ENCODE measurements around the gene AP3S1. TPM values are rescaled to one million over a fixed set of nuclear protein-coding genes. Genes with fewer than 3 reads are reported as not detected.

The AP3S1 gene
- total and polyA plus RNA-seq, 12 donors: 38.7 to 127 (median 72.9) TPM

GRCh38 chr5:115857057-115857479, 15.3 kb downstream of the AP3S1 start:
- Histone ChIP-seq H3K4me1 (replicated peaks in 1 of 2) (peaks cover 7 to 30% of the 10 kb centered on the region in 2 donors), H3K27ac (no peak overlapping the region), H3K4me3 (no peak overlapping the region), H3K27me3 (no peaks in the 10 kb centered on the region), H3K9me3 (replicated peaks in 1 of 3) (no peaks in the 10 kb centered on the region), H3K36me3 (replicated peaks in 1 of 2) (no peaks in the 10 kb centered on the region)
- 81 to 94% (median 85%) methylated on average over 1 of the region's 1 CpG for WGBS, 4 donors
- intact Hi-C loops (cut with DNase I): no loop called here
- no peak for DNase-seq
- TF ChIP-seq, protein P1, sequence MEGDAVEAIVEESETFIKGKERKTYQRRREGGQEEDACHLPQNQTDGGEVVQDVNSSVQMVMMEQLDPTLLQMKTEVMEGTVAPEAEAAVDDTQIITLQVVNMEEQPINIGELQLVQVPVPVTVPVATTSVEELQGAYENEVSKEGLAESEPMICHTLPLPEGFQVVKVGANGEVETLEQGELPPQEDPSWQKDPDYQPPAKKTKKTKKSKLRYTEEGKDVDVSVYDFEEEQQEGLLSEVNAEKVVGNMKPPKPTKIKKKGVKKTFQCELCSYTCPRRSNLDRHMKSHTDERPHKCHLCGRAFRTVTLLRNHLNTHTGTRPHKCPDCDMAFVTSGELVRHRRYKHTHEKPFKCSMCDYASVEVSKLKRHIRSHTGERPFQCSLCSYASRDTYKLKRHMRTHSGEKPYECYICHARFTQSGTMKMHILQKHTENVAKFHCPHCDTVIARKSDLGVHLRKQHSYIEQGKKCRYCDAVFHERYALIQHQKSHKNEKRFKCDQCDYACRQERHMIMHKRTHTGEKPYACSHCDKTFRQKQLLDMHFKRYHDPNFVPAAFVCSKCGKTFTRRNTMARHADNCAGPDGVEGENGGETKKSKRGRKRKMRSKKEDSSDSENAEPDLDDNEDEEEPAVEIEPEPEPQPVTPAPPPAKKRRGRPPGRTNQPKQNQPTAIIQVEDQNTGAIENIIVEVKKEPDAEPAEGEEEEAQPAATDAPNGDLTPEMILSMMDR (IDR thresholded peaks at IDR 0.05): no peak
- no peak for TF ChIP-seq POLR2A (IDR thresholded peaks at IDR 0.05)

DNA sequence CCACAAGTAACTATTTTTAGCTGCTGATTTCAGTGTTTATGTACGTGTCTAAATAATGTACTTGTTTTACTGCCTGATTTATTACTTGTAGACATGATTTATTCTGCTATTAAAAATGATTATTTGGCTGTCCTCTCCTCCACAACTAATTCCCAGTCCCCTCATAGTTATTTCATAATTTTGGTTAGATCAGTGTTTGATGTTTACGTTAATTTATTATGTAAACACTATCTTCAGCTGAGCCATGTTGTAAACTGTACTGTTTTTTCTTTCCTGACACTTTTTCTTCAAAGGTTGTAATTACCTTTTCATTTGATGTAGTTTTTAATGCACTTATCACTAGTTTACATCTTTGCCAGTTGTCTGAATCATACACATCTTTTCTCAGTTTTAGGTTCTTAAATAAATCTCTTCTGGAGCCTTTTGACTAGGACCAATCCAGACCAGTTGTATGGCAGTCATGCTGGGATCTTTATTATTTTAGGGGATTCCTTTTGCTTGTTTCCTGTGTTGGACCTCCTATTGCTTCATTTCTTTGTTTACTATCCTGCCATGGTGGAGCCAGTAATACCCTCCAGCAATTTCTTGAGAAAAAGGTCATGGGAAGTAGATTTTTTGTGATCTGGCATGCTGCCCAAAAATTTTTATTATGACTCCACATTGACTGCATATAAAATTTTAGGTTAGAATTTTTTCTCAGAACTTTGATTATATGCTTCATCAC, 16.1 kb downstream of the AP3S1 start:
- Histone ChIP-seq H3K4me3 (no peak overlapping the region), H3K27me3 (no peaks in the 10 kb centered on the region), H3K9me3 (replicated peaks in 1 of 3) (no peaks in the 10 kb centered on the region), H3K36me3 (replicated peaks in 1 of 2) (no peaks in the 10 kb centered on the region), H3K4me1 (replicated peaks in 1 of 2) (peaks cover 7 to 30% of the 10 kb centered on the region in 2 donors), H3K27ac (no peak overlapping the region)
- WGBS, 4 donors: 43 to 46% (median 44%) methylated on average over 2 of the region's 2 CpGs
- DNase-seq: no peak
- intact Hi-C loops (cut with DNase I): no loop called here
- TF ChIP-seq, protein P1 (IDR thresholded peaks at IDR 0.05): no peak
- no peak for TF ChIP-seq POLR2A (IDR thresholded peaks at IDR 0.05)

- Histone ChIP-seq H3K27me3 (no peaks in the 10 kb centered on the region), H3K9me3 (replicated peaks in 1 of 3) (no peaks in the 10 kb centered on the region), H3K4me3 (no peak overlapping the region), H3K4me1 (replicated peaks in 1 of 2) (peaks cover 7 to 30% of the 10 kb centered on the region in 2 donors), H3K36me3 (replicated peaks in 1 of 2) (no peaks in the 10 kb centered on the region), H3K27ac (no peak overlapping the region)
- intact Hi-C loops (cut with DNase I): no loop called here
- 69 to 80% (median 76%) methylated on average over 3 of the region's 3 CpGs for whole genome bisulfite sequencing, 4 donors
- no peak for DNase-seq
- TF ChIP-seq, protein P1 (IDR thresholded peaks at IDR 0.05): no peak
- TF ChIP-seq POLR2A (IDR thresholded peaks at IDR 0.05): no peak
These were observed 16.7 kb downstream of the AP3S1 start for GRCh38 chr5:115858396-115858795.

DNA sequence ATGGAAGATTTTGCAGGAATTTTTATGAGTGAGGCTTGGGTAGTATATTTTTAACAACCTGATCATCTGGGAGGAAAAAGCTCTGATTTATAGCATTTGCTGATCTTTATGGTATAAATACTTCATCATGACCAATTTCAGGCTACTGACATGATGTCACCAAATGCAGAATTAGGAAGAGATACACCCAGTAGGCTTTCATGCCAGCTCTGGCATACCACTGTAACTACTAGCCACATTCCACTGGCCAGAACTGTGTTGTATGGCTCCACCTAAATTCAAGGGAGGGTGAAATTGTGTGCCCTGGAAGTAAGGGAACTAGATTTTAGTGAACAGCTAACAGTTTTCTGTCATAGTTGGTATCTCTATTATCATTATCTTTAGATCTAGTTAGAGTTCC, 17.6 kb downstream of the AP3S1 start:
- Histone ChIP-seq H3K4me1 (replicated peaks in 1 of 2) (peaks cover 7 to 30% of the 10 kb centered on the region in 2 donors), H3K27me3 (no peaks in the 10 kb centered on the region), H3K36me3 (replicated peaks in 1 of 2) (no peaks in the 10 kb centered on the region), H3K9me3 (replicated peaks in 1 of 3) (no peaks in the 10 kb centered on the region), H3K27ac (no peak overlapping the region), H3K4me3 (no peak overlapping the region)
- TF ChIP-seq, protein P1 (IDR thresholded peaks at IDR 0.05): no peak
- no peak for TF ChIP-seq POLR2A (IDR thresholded peaks at IDR 0.05)
- intact Hi-C loops (cut with DNase I): no loop called here
- no peak for DNase-seq

Data from adrenal gland (tissue), 12 donors.